HT1080 (cell line): ENCODE results near the gene TSC22D2. TPM values are rescaled to one million over a fixed set of nuclear protein-coding genes. Genes with fewer than 3 reads are reported as not detected.

Source experiments
- DNase-seq: peaks from one replicate; pipeline ENCODE4 v3.0.0-alpha.2; 2015; ENCODE audit warnings: low read depth
- polyA plus RNA-seq, 2 experiments: library from polyadenylated mRNA; depleted of rRNA; stranded (reverse); fragments of >200 nt; gene quantifications; 2 replicates each; pipeline ENCODE4 v1.2.3, GENCODE V29; 2015
- total RNA-seq: library from RNA; depleted of rRNA; stranded (reverse); fragments of >200 nt; shearing (Covaris generic); gene quantifications from 2 replicates; pipeline ENCODE4 v1.2.3, GENCODE V29; 2014; rRNA removed

TSC22D2 gene
- total RNA-seq = 6.2 and 7.7 TPM in 2 replicates
- polyA plus RNA-seq (2015; cell fraction: cytosol; rRNA removed) = 17.7 and 21.3 TPM in 2 replicates
- polyA plus RNA-seq (2015; cell fraction: nucleus; rRNA removed) = 33.3 and 33.8 TPM in 2 replicates

- peak; percentile 97 for DNase-seq
These were observed at the start of gene TSC22D2 for GRCh38 chr3:150408221-150409124. TSS of gene TSC22D2 (plus strand) at chr3:150408298. CDS start at chr3:150409351, 1,053 bp downstream.

DNA sequence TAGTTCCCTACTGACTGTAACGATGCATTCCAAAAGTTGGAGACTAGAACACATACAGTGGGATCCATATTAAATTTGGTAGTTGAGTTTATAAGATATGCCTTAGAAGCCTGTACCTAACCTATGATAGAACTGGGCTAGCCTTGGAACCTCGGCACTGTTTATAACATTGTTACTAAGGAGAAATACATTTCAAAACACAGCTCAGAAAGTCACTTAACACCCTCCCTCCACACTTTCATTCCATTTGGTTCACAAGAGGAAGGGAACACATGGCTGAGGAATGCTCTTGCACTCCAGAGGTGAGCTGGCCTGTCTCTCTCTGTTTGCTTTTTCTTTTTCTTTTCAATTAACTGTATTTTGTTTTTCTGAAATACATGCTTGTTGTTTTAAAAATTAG, 48.7 kb upstream of the TSC22D2 start:
- peak; percentile 50 for DNase-seq

DNA sequence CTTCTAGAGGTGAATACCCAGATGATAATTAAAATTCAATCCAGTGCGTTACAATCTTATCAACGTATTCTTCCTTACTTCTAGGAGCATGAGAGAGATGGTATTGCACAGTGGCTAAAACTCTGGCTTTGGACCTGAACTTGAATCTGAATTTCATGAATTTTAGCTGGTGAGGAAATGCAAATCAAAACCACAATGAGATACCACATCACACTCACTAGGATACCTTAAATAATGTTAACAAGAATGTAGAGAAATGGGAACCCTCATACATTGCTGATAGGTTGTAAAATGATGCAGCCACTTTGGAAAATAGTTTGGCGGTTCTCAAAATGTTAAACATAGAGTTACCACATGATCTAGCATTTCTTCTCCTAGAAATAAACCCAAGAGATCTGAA, 47.1 kb upstream of the TSC22D2 start:
- DNase-seq = no peak

GRCh38 chr3:150362515-150363302, 45.4 kb upstream of the TSC22D2 start:
- DNase-seq = no peak

GRCh38 chr3:150363420-150363819, 44.7 kb upstream of the TSC22D2 start:
- no peak for DNase-seq

DNA sequence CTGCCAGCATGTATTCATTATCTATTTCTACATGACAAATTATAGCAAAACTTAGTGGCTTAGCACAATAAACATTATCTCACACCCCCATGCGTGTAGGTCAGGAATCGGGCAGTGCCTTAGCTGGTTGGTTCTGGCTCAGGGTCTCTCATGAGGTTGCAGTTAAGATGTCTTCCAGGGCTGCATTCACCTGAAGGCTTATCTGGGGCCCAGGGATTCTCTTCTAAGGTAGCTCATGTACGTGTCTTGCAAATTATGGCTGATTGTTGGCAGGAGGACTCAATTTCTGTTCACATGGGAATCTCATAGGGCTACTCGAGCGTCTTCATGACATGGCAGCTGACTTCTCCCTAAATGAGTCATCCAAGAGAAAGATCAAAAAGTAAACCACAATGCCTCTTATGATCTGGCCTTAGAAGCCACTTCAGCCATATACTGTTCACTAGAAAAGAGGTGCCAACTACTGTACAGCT, 42.9 kb upstream of the TSC22D2 start:
- peak; percentile 97 for DNase-seq

DNA sequence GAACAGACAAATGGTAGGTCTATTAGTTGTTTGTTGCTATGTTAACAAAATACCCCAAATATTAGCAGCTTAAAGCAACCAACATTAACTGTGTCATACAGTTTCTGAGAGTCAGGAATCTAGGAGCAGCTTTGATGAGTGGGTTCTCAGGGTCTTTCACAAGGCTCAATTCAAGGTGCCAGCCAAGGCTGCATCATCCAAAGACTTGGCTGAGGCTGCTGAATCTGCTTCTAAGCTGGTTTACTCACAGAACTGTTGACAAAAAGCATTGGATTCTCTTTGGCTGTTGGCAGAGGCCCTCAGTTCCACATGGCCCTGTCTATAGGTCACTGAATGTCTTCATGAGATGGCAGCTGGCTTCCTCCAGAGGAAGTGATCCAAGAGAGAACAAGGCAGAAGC, 40.3 kb upstream of the TSC22D2 start:
- no peak for DNase-seq

GRCh38 chr3:150370122-150370602, 37.9 kb upstream of the TSC22D2 start:
- DNase-seq = peak; percentile 99

DNA sequence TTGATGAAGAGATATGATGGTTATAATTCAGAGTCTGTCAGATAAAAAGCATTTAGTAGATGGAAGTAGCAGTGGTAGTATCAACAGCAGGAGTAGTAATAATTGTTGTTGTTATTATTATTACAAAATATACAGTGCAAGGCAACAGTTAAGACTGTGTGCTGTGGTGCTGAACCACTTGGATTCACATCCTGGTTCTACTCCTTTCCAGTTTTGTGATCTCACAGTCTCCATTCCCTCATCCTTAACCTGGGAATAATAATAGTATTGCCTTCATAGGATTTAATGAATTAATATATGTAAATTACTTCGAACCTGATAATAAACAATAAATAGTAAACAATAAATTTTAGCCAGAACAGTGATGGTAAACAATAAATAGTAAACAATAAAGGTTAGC, 37.1 kb upstream of the TSC22D2 start:
- DNase-seq = no peak

GRCh38 chr3:150371741-150372254, 36.3 kb upstream of the TSC22D2 start:
- DNase-seq = peak; percentile 100

- no peak for DNase-seq
These were observed 35.8 kb upstream of the TSC22D2 start for GRCh38 chr3:150372320-150372719.

DNA sequence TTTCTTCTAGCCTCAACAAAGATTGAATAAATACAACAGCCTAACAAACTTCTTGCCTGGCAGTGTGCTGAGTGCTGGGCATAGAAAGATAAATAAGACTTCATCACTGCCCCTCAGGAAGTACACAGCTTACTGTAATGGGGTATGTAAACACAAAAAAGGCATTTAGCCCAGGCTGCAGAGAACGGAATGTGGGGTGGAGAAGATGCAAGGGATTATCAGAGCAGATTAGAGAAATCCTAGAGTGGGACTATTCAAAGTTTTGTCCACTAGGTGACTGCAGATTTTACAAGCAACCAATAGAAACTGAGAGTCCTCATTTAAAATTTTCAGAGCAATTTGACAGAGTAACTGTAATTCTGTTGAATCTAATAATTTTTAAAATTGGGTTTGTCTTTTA, 35.4 kb upstream of the TSC22D2 start:
- peak; percentile 68 for DNase-seq

- DNase-seq = no peak
These were observed 34.7 kb upstream of the TSC22D2 start for GRCh38 chr3:150373234-150373875.

DNA sequence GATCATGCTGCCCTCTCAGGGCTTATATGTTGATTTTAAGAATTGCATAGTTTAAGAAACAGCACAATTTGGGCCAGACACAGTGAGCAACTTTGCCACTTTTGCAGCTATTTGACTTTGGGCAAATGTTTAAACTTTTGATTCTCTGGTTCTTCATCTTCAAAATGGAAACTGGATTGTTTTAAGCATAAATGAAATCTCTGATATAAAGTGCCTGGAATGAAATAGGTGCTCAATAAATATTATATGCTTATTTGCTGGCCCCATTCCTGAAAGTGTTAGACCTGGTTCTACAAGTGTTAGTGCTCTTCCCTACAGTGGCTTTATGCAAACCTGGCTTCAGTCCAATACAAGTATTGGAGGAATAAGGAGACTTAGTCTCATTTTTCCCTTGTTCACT, 33.1 kb upstream of the TSC22D2 start:
- no peak for DNase-seq

DNA sequence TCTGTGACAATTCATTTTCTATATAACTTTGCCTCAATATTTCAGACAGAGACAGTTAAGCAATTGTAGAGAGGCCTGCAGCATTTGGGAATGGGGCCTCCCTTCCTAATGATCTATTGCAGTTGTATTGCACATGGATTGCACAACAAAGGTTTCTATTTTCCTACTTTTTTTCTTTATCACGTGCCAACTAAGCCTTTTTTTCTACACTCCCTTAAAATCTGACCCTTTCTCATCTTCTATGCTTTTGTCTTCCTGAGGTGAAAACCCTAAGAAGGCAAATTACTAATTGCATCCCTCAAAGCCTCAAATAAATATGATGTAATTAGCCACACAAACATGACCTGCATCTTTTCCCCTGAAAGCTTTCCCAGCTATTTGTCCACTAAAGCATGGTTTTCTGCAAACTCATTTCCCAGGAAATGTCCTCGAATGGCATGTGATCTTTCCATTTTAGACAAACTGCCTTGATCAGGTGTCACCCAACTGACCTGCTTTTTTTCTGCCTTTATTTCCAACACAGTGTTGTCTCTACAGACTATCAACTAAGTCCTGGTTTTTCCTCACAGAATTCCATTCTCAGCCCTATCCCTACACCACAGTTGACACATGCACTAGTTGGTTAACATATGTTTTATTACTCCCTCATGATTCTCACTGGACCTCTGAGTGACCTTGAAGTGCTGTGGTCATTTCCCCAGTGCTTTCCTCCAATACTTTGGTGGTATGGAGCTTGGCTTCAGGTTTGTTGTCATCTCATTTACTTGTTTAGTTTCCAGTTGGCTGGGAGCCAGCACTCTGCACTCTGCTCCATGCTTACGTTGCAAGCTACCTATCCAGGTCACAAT, 31.9 kb upstream of the TSC22D2 start:
- DNase-seq = no peak

DNA sequence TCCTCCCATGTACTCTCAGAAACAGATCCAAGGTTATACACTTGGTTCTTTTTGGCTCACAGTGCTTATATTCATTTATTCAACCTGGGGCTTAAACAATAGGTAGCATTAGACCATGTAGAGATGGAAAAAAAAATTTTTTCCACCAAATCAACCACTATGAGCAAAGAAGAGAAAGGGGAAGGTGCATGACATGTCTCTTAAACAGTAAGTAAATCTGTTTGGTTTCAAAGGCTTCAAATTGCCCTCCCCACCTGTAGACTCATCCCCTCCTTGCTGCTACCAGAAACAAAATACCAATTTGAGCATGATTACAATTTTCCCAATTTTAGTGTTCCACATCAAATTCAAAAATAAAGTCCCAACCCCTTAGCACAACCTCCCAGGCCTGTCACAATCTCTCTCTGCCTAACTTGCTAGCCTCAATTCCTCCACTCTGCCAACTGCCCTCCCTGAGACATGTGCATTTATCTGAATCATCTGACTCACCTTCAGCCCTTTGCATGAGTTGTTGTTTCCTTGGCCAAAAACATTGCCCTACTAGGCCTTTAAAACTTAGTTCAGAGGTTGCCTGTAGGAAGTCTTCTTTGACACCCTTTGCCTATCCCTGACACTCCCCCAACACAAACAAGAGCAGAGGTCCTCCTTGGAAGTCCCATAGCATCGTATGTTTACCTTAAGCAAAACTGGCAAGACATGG, 30.3 kb upstream of the TSC22D2 start:
- DNase-seq = no peak

GRCh38 chr3:150378301-150378748, 29.8 kb upstream of the TSC22D2 start:
- DNase-seq = no peak

GRCh38 chr3:150379469-150379868, 28.6 kb upstream of the TSC22D2 start:
- DNase-seq = no peak
